NOMO-1 treated with dmso at 0.1 percent for 144 hours (cell line): ENCODE measurements around the gene NAT10.

Experiments
- DNase-seq: peaks from one replicate; lab custom pipeline; 2025; ENCODE audit not compliant: unreplicated experiment; lab: John Stamatoyannopoulos, UW

The NAT10 gene

DNA sequence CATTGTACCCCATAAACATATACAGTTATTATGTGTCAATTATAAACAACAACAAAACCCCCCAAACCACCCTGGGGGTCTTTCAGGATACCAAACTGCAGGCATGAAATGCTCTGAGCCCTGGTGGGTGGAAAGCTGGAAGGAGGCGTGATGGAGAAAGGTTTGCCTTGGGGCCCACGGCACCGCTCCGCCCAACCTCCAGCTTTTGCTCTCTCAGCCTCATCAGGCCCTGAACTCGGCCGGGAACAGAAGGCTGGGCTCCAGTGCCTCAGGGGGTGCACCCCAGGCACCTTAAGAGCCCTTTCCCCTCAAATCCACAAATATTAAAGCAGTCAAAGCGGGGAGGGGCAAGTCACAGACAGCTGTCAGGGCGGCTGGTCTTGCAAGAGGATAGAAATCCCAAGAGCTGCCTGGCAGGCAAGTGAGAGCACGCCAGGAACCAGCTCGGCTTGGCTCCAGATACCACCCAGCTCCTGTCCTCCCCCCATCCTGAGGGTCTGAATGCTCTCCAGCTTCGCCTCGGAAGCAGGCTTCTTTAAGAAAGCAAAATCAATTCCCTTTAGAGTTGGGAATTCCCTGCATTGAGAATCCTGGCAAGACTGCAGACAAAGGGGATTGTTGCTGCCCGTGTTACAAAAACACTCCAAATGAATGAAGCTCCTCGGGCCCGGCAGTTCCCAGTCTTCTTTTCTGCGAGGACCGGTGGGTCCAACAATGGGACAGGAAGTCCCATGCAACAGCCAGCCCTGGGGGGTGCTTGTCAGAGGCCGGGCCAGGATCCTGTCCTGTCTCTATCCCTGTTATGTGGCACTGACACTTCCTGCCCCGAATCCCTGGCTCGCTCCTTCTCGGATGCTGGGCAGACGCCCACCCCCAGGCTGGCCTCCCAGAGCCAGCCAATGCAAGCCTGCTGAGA, 80.8 kb downstream of the NAT10 start:
- no peak for DNase-seq

DNA sequence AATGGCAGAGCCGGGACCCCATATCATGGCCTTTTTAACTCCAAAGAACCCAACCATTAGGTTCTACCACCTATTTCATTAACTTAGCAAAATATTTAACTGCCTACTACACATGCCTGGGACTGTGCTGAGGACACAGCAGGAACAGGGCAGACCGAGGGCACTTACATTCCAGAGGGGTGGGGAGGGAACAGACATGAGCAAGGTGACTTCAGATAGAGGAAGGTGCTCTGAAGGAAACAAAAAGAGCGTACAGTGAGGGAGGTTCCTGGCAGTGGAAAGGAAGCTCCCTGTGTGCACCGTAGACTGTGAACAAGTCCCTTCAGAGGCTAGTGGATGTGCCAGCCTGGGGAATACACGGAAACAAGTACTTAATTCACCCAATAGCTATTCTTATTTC, 82.8 kb downstream of the NAT10 start:
- DNase-seq, result no peak

DNA sequence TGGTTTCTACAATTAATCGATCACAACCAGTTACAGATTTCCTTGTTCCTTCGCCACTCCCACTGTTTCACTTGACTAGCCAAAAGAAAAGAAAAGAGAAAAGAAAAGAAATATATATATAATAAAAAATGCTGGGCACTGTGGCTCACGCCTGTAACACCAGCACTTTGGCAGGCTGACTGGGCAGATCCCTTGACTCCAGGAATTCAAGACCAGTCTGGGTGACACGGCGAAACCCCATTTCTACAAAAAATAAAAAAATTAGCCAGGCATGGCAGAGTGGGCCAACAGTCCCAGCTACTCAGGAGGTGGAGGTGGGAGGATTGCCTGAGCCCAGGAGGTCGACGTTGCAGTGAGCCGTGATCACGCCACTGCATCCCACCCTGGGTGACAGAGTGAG, 83.8 kb downstream of the NAT10 start:
- no peak for DNase-seq

DNA sequence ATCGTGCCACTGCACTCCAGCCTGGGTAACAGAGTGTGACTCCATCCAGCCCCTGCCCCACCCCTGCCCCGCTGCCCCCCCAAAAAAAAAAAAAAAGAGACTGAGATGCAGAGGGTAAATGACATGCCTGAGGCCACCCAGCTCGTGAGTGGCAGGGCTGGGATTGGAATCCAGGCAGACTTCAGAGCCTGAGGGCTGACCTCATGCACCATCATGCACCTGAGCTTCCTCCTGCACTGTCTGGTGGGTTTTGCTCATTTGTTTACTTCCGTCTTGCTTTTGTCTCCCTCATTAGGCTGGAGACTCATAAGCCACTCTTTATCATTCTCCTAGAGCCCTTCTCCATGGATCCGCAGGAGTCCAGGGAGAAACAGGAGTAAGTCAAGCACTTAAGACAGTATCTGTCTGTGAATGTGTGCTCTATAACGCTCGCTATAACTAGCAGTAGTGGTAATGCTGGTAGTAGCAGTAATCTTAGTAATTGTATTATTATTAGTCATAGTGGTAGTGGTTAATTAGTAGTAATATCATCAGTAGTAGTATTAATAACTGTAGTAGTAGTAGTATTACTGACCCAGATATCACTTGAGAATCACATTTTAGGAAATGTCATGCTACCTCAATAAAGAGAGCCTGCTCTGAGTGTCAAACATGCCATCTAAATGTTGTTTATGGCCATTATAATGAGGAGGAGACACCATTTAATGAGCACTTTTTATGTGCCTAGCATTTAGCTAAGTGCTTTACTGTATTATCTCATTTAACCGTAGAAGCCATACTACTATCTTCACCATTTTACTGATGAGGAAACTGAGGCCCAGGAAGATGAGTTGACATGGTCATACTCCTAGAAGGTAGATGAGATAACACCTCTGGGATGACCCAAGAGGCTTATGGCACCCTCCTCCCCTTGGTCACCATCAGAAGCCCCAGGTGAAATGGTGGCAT, 85.0 kb downstream of the NAT10 start:
- no peak for DNase-seq

DNA sequence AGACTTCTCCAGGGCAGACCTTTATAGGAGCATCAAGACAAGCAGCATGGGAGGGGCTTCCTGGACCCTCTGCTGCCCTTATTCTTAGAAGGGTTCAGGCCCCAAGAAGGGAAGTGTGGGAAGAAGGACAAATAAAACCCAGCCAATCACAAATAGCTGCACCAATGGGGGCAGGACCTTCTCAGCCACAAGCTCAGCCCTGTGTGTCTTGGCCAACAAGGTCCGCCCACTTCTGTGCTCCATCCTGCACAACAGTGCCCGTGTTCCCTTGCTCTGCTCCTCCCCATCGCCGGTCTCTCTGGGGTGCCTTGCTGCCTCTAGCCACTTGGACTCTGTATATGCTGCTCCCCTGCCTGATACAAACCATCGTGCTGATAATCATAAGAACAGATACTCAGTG, 86.1 kb downstream of the NAT10 start:
- DNase-seq, result no peak

DNA sequence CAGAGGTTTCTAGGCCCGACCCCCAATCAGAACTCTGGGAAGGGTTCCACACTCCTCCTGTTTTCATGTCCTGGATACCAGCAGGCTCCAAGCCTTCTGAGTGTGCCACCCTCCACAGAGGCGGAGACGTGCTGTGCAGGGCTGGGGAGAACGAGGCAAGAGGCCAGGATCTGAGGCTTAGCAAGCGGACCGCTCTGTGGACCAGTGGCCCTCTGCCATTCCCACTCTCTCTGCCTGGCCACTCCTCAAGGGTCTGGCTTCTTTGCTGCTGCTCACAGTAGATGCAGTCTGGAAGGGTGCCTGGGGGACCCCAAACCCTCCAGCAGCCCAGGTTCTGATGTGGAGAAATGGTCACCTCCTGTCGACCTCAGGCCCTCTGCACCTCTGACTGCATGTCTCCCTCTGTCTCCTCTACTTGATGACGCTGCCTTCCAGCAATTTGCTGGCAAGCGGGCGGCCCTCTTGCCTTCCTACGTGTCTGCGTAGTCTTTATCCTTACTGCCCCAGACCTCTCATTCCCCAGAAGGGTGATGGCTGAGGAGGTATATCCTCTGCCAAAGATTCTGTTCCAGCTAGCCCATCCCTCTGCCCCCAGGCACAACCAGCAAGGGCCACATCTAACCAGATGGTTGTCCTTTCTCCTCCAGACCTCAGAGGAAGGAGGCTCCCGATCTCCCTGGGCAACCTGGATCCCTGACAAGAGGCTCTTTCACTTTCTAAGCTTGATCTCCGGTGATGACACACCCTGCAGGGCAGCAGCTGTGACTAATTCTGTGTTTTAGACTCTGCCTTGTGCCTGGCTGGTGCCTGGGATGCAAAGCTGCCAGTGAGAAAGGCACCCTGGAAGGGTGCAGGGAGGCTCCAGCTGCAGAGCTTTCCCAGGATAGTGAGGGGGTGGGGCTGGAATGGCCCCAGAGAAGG, 87.3 kb downstream of the NAT10 start:
- DNase-seq, result no peak

DNA sequence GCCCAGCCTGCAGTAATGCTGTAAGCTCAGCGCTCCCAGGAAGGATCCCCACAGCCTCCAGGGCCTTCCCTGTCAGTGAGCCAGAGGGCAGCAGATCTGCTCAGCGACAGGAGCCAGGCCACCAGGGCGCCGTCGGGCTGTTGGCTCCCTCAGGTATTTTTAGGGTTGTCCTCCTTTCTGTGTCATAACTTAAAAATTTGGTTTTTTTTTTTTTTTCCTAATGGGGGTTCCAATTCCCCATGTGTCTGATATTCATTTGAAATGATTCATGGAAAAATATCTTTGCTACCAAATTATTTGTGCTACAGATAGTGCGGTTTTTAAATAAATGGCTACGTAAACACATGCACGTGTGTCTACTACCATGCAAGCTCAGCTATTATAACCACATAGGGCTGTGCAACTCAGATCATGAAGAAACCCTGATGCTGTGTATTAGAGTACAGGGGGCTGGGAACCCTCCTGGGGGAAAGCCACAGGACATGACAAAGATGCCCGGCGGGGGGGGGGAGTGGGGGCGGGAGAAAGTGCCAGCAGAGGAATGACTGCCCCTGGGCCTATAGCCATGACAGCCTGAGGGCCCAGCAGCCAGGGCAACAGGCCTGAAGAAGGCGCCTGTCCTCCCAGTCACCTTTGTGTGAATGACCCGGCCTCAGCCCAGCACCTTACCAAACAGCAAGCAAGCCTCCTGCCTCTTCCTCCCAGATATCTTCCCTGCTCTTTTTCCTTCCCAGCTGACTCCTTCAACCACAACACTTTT, 89.3 kb downstream of the NAT10 start:
- DNase-seq, result no peak
